GM12878 (cell line): ENCODE measurements around the gene ANKS1A. TPM values are rescaled to one million over a fixed set of nuclear protein-coding genes. Genes with fewer than 3 reads are reported as not detected.

ENCODE experiments used
- ATAC-seq: fragments of 200-7000 bp; cut with Tn5 transposase; 3 replicates; pipeline ENCODE4 v1.9.1; 2020; ENCODE audit warnings: mild to moderate bottlenecking, moderate library complexity
- BruUV-seq: library from RNA; stranded (reverse); fragments of 400-500 nt; replicated peaks from 2 replicates; lab custom pipeline; 2021; lab: Mats Ljungman, UMichigan
- CTCF ChIA-PET: fragments of 300-600 bp; sonication (Branson Sonifier 250); formaldehyde crosslinking; extraction: SDS; loops from one replicate; lab custom pipeline; 2021; ENCODE audit warnings: inconsistent platforms; lab: Yijun Ruan, JAX
- POLR2A ChIA-PET: fragments of 350-600 bp; formaldehyde crosslinking; extraction: SDS; loops from one replicate; lab custom pipeline; 2021; ENCODE audit warnings: inconsistent platforms; lab: Charles Lee
- RAD21 ChIA-PET: fragments of 300-600 bp; sonication (Branson Sonifier 250); formaldehyde crosslinking; loops from one replicate; lab custom pipeline; 2023; ENCODE audit warnings: antibody characterized with exemption; ENCODE audit not compliant: unreplicated experiment; lab: Charles Lee
- SMC1A ChIA-PET: fragments of 300-600 bp; sonication (Branson Sonifier 250); formaldehyde crosslinking; loops from one replicate; lab custom pipeline; 2023; ENCODE audit not compliant: unreplicated experiment, uncharacterized antibody; lab: Charles Lee
- DNase-seq: peaks from one replicate; pipeline ENCODE4 v3.0.0-alpha.2; 2011; ENCODE audit warnings: low read depth, low spot score
- FAIRE-seq: peaks from 3 replicates; lab custom pipeline; 2011; peaks lifted over from hg19 to GRCh38; lab: Jason Lieb, UNC
- H2AFZ ChIP-seq: 2 replicates; pipeline ENCODE4 v1.6.0; 2011; ENCODE audit warnings: low read depth, low read length, control low read depth; ENCODE audit not compliant: control insufficient read depth
- H3K27ac ChIP-seq: 2 replicates; pipeline ENCODE4 v1.5.1; 2011; ENCODE audit warnings: control low read depth; ENCODE audit not compliant: control insufficient read depth, insufficient read depth
- H3K27me3 ChIP-seq, 2 experiments: replicated peaks in 1 of 2; 2 replicates each; pipeline versions ENCODE4 v1.6.0 to v1.6.1; 2011; ENCODE audit warnings: low read length in 1 of 2; ENCODE audit not compliant: control insufficient read depth in 2 of 2, insufficient read depth in 2 of 2
- H3K36me3 ChIP-seq, 2 experiments: 2 replicates each; pipeline ENCODE4 v1.5.1; 2011; ENCODE audit warnings: low read length in 1 of 2; ENCODE audit not compliant: control insufficient read depth in 2 of 2, insufficient read depth in 2 of 2
- H3K4me1 ChIP-seq: 2 replicates; pipeline ENCODE4 v1.6.1; 2011; ENCODE audit warnings: mild to moderate bottlenecking, low read length, moderate library complexity, mixed read lengths; ENCODE audit not compliant: control insufficient read depth, insufficient read depth
- H3K4me2 ChIP-seq: 2 replicates; pipeline ENCODE4 v1.6.0; 2011; ENCODE audit warnings: control low read depth; ENCODE audit not compliant: control insufficient read depth, insufficient read depth
- H3K4me3 ChIP-seq: fragments of 200-600 bp; sonication (generic); 2 replicates; pipeline ENCODE4 v1.5.1; 2016
- H3K79me2 ChIP-seq: 2 replicates; pipeline ENCODE4 v1.6.0; 2011; ENCODE audit warnings: low read length; ENCODE audit not compliant: control insufficient read depth, insufficient read depth
- H3K9ac ChIP-seq: 2 replicates; pipeline ENCODE4 v1.8.0; 2011; ENCODE audit warnings: low read length, control low read depth, mixed read lengths; ENCODE audit not compliant: control insufficient read depth, insufficient read depth
- H3K9me3 ChIP-seq: replicated peaks from 3 replicates; pipeline ENCODE4 v1.5.1; 2011; ENCODE audit warnings: mild to moderate bottlenecking, low read length; ENCODE audit not compliant: control insufficient read depth, insufficient read depth
- H4K20me1 ChIP-seq: 2 replicates; pipeline ENCODE4 v1.6.0; 2011; ENCODE audit not compliant: control insufficient read depth, insufficient read depth
- CREB1 ChIP-seq: IDR thresholded peaks from 2 replicates; pipeline ENCODE4 v1.6.1; 2012; ENCODE audit warnings: low read depth, mild to moderate bottlenecking, inconsistent platforms
- DPF2 ChIP-seq: fragments of 450-650 bp; IDR thresholded peaks from 2 replicates; pipeline ENCODE4 v1.6.1; 2017; ENCODE audit warnings: mild to moderate bottlenecking
- EGR1 ChIP-seq, 2 experiments: IDR thresholded peaks; 1 replicate in 1 of 2; 2 replicates in 1 of 2; pipeline ENCODE4 v1.6.1; 2011 to 2012; ENCODE audit warnings: low read depth in 2 of 2, low read length in 2 of 2, borderline replicate concordance in 1 of 2, mild to moderate bottlenecking in 1 of 2, moderate library complexity in 1 of 2
- JUNB ChIP-seq: IDR thresholded peaks from 2 replicates; pipeline ENCODE4 v1.6.1; 2016; ENCODE audit warnings: antibody characterized with exemption, mild to moderate bottlenecking
- KDM1A ChIP-seq: fragments of 200-600 bp; sonication (generic); IDR thresholded peaks from 2 replicates; pipeline ENCODE4 v1.6.1; 2016; ENCODE audit warnings: borderline replicate concordance
- PAX8 ChIP-seq: fragments of 450-650 bp; IDR thresholded peaks from 2 replicates; pipeline ENCODE4 v1.6.1; 2017; ENCODE audit warnings: mild to moderate bottlenecking, moderate library complexity
- PML ChIP-seq: IDR thresholded peaks from 2 replicates; pipeline ENCODE4 v1.6.1; 2012; ENCODE audit warnings: low read length, inconsistent platforms
- RAD51 ChIP-seq: fragments of 450-650 bp; IDR thresholded peaks from 2 replicates; pipeline ENCODE4 v1.6.1; 2016; ENCODE audit warnings: moderate library complexity, mild to moderate bottlenecking, inconsistent platforms
- RBBP5 ChIP-seq: fragments of 200-600 bp; sonication (generic); conservative IDR thresholded peaks from 2 replicates; pipeline ENCODE4 v1.6.1; 2016
- ZBED1 ChIP-seq: IDR thresholded peaks from 2 replicates; pipeline ENCODE4 v1.6.1; 2016; ENCODE audit warnings: borderline replicate concordance
- ZBTB40 ChIP-seq: fragments of 450-650 bp; IDR thresholded peaks from 2 replicates; pipeline ENCODE4 v1.6.1; 2016; ENCODE audit warnings: mild to moderate bottlenecking, moderate library complexity, borderline replicate concordance
- ZNF207 ChIP-seq: fragments of 450-650 bp; IDR thresholded peaks from 2 replicates; pipeline ENCODE4 v1.6.1; 2014; ENCODE audit warnings: antibody characterized with exemption, mild to moderate bottlenecking, borderline replicate concordance
- ZNF274 ChIP-seq: IDR thresholded peaks from one replicate; pipeline ENCODE4 v1.8.0; 2011; ENCODE audit not compliant: insufficient read length, insufficient read depth
- WGBS: methylation state at CpG from one replicate; pipeline ENCODE4 v1.1.6; 2016; ENCODE audit warnings: low lambda C conversion rate; ENCODE audit not compliant: insufficient replicate concordance, insufficient coverage; ENCODE audit errors: missing lambda C conversion rate; 5-methylcytosine and 5-hydroxymethylcytosine counted together
- in situ Hi-C: fragments of 300-500 bp; cut with MboI; formaldehyde crosslinking; loops from 9 replicates; pipeline ENCODE4 v1.14.3; 2018; ENCODE audit warnings: mixed read lengths
- intact Hi-C: fragments of 100-400 bp; cut with micrococcal nuclease; formaldehyde crosslinking; loops from one replicate; pipeline ENCODE4 v1.14.2; 2022; ENCODE audit not compliant: unreplicated experiment
- polyA plus RNA-seq, 11 experiments: library from polyadenylated mRNA; depleted of rRNA in 4 of 11; unstranded in 6 of 11; stranded (reverse) in 5 of 11; fragments of >200 nt; fragmentation: Nextera tagmentation in 4 of 11; fragmentation: Illumina TruSeq in 1 of 11; extraction: Ambion mirVana in 4 of 11; extraction: Trizol in 1 of 11; gene quantifications; 1 replicate in 1 of 11; 2 replicates in 10 of 11; pipeline versions ENCODE4 v1.2.1 to v1.2.3, GENCODE V29; 2011 to 2016; ENCODE audit warnings: inconsistent platforms in 2 of 11, missing spikeins in 2 of 11, low read depth in 1 of 11
- total RNA-seq, 4 experiments: library from RNA; depleted of rRNA in 3 of 4; stranded (reverse); fragments of >200 nt in 3 of 4; fragmentation: Illumina TruSeq in 1 of 4; extraction: Trizol in 1 of 4; gene quantifications; 2 replicates each; pipeline versions ENCODE4 v1.2.1 to v1.2.3, GENCODE V29; 2013 to 2021
- TF ChIP-seq, protein P1 (sequence below): fragments of 450-650 bp; IDR thresholded peaks from 2 replicates; pipeline ENCODE4 v1.6.1; 2017; ENCODE audit warnings: antibody characterized with exemption, mild to moderate bottlenecking, moderate library complexity

ANKS1A gene
- total and polyA plus RNA-seq, 10 of the 15 experiments (the other 5 are each of a cell fraction or from before 2014, with no cell fraction given) = 0.60 to 7.0 (median 3.0) TPM

DNA sequence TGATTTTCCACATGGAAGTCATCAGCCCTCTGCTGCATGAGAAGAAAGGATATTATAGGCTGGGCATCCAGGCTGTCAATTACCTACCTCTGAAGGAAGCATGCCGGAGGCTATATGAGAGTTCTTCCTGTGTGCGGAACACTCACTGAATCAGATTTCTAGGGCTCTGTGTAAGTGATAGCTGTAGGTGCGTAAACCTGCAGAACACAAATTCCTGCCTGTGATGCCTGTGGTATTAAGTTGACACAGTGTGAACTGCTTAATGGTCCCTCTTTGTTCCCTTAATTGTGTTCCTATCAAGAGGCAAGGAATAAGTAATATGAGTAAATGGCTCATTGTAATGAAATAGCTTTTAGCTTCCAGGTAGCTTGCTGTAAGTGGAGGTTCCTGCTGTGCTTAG is 103.3 kb downstream of the ANKS1A start (continued):
- TF ChIP-seq EGR1 (IDR thresholded peaks at IDR 0.05; ENCODE audit: borderline replicate concordance in 1 of 2, low read depth in 2 of 2, low read length in 2 of 2) = no peak
- no peak for TF ChIP-seq RAD51

GRCh38 chr6:34993213-34993612 is 104.2 kb downstream of the ANKS1A start:
- FAIRE-seq (no peak), DNase-seq (no peak), ATAC-seq (no peak)
- ChIA-PET SMC1A (interaction anchor here (0.8 to 1.7 kb wide), 3 partner anchors 18 to 145 kb away, joined by 3 to 9 read pairs (median 4); no protein-coding TSS in a partner anchor), POLR2A (interaction anchor here (0.6 to 1.0 kb wide), 3 partner anchors 102 to 455 kb away, joined by 3 to 5 read pairs (median 4); no protein-coding TSS in a partner anchor), RAD21 (interaction anchor here (1.5 kb wide), 1 partner anchor 146 kb away, joined by 5 read pairs; no protein-coding TSS in a partner anchor), CTCF (interaction anchor here (0.7 to 2.5 kb wide), 6 partner anchors 8 to 248 kb away, joined by 3 to 8 read pairs (median 4); no protein-coding TSS in a partner anchor)
- H2AFZ ChIP-seq = no peak overlapping the region
- H3K9me3 ChIP-seq = no peaks in the 10 kb centered on the region
- no peaks in the 10 kb centered on the region for H3K4me1 ChIP-seq
- H3K4me2 ChIP-seq = no peak overlapping the region
- H3K27me3 ChIP-seq = no peaks in the 10 kb centered on the region
- no peaks in the 10 kb centered on the region for H3K36me3 ChIP-seq
- 79% methylated on average over 3 of the region's 3 CpGs for WGBS
- TF ChIP-seq KDM1A = no peak
- no peak for TF ChIP-seq CREB1
- no peak for TF ChIP-seq ZBTB40
- TF ChIP-seq, protein P1, sequence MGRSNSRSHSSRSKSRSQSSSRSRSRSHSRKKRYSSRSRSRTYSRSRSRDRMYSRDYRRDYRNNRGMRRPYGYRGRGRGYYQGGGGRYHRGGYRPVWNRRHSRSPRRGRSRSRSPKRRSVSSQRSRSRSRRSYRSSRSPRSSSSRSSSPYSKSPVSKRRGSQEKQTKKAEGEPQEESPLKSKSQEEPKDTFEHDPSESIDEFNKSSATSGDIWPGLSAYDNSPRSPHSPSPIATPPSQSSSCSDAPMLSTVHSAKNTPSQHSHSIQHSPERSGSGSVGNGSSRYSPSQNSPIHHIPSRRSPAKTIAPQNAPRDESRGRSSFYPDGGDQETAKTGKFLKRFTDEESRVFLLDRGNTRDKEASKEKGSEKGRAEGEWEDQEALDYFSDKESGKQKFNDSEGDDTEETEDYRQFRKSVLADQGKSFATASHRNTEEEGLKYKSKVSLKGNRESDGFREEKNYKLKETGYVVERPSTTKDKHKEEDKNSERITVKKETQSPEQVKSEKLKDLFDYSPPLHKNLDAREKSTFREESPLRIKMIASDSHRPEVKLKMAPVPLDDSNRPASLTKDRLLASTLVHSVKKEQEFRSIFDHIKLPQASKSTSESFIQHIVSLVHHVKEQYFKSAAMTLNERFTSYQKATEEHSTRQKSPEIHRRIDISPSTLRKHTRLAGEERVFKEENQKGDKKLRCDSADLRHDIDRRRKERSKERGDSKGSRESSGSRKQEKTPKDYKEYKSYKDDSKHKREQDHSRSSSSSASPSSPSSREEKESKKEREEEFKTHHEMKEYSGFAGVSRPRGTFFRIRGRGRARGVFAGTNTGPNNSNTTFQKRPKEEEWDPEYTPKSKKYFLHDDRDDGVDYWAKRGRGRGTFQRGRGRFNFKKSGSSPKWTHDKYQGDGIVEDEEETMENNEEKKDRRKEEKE = no peak
- TF ChIP-seq PAX8 = no peak
- TF ChIP-seq RBBP5 = no peak
- no peak for TF ChIP-seq ZNF274
- no peak for TF ChIP-seq PML
- TF ChIP-seq ZBED1 = no peak
- no peak for TF ChIP-seq DPF2
- no peak for TF ChIP-seq ZNF207
- TF ChIP-seq JUNB = no peak
- no peaks in the 10 kb centered on the region for H3K79me2 ChIP-seq
- no peaks in the 10 kb centered on the region for H4K20me1 ChIP-seq
- intact Hi-C loops (no loop called here), in situ Hi-C loops (no loop called here)
- no TSS peak for BruUV-seq
- H3K9ac ChIP-seq = no peak overlapping the region
- no peak overlapping the region for H3K27ac ChIP-seq
- no peak overlapping the region for H3K4me3 ChIP-seq
